Astrocyte (in vitro differentiated cells and primary cell): ENCODE data around the gene CHST5. TPM values are rescaled to one million over a fixed set of nuclear protein-coding genes. Genes with fewer than 3 reads are reported as not detected.
A peak's percentile ranks its signal among the peaks of the same experiment; 100 is the strongest.

Experiments used
- DNase-seq: peaks from one replicate; pipeline ENCODE4 v3.0.0-alpha.2; 2010; ENCODE audit warnings: low read depth
- FAIRE-seq: peaks from 2 replicates; lab custom pipeline; 2011; peaks lifted over from hg19 to GRCh38; lab: Jason Lieb, UNC
- H2AFZ ChIP-seq: 2 replicates; pipeline ENCODE4 v1.6.0; 2012; ENCODE audit warnings: low read depth, low read length, inconsistent platforms
- H3K27ac ChIP-seq: 2 replicates; pipeline ENCODE4 v1.5.1; 2011; ENCODE audit warnings: low read depth, low read length, inconsistent platforms
- H3K27me3 ChIP-seq: 2 replicates; pipeline ENCODE4 v1.6.0; 2011; ENCODE audit warnings: low read length, inconsistent platforms; ENCODE audit not compliant: insufficient read depth
- H3K36me3 ChIP-seq: 2 replicates; pipeline ENCODE4 v1.5.1; 2011; ENCODE audit warnings: low read length, inconsistent platforms; ENCODE audit not compliant: insufficient read depth
- H3K4me1 ChIP-seq: 2 replicates; pipeline ENCODE4 v1.5.1; 2011; ENCODE audit warnings: low read length, inconsistent platforms; ENCODE audit not compliant: insufficient read depth
- H3K4me2 ChIP-seq: 2 replicates; pipeline ENCODE4 v1.6.0; 2012; ENCODE audit warnings: low read length, inconsistent platforms
- H3K4me3 ChIP-seq: 2 replicates; pipeline ENCODE4 v1.5.1; 2011; ENCODE audit warnings: low read depth, mild to moderate bottlenecking, low read length, inconsistent platforms; ENCODE audit not compliant: insufficient read depth
- H3K79me2 ChIP-seq: 2 replicates; pipeline ENCODE4 v1.6.0; 2012; ENCODE audit warnings: mild to moderate bottlenecking, low read length, inconsistent platforms; ENCODE audit not compliant: insufficient read depth
- H3K9ac ChIP-seq: 2 replicates; pipeline ENCODE4 v1.6.0; 2012; ENCODE audit warnings: mild to moderate bottlenecking, low read length, inconsistent platforms
- H3K9me3 ChIP-seq: 2 replicates; pipeline ENCODE4 v1.5.1; 2012; ENCODE audit warnings: low read depth, mild to moderate bottlenecking, low read length, inconsistent platforms; ENCODE audit not compliant: insufficient read depth
- H4K20me1 ChIP-seq: 2 replicates; pipeline ENCODE4 v1.6.0; 2012; ENCODE audit warnings: low read length, inconsistent platforms; ENCODE audit not compliant: insufficient read depth
- H3K27ac Mint-ChIP-seq: one replicate; pipeline ENCODE4 v1.8.0; 2021; ENCODE audit warnings: mild to moderate bottlenecking, mixed read lengths; ENCODE audit not compliant: unreplicated experiment
- H3K27me3 Mint-ChIP-seq: one replicate; pipeline ENCODE4 v1.8.0; 2021; ENCODE audit warnings: low read depth, mixed read lengths; ENCODE audit not compliant: unreplicated experiment
- H3K36me3 Mint-ChIP-seq: one replicate; pipeline ENCODE4 v1.8.0; 2021; ENCODE audit warnings: low read depth, mixed read lengths; ENCODE audit not compliant: unreplicated experiment
- H3K4me1 Mint-ChIP-seq: one replicate; pipeline ENCODE4 v1.8.0; 2021; ENCODE audit warnings: low read depth, mixed read lengths; ENCODE audit not compliant: unreplicated experiment
- H3K4me3 Mint-ChIP-seq: one replicate; pipeline ENCODE4 v1.8.0; 2021; ENCODE audit warnings: mild to moderate bottlenecking, moderate library complexity, mixed read lengths; ENCODE audit not compliant: unreplicated experiment
- H3K9me3 Mint-ChIP-seq: one replicate; pipeline ENCODE4 v1.8.0; 2021; ENCODE audit warnings: mild to moderate bottlenecking, mixed read lengths; ENCODE audit not compliant: unreplicated experiment
- EZH2 ChIP-seq: IDR thresholded peaks from 2 replicates; pipeline ENCODE4 v1.6.1; 2012; ENCODE audit warnings: mild to moderate bottlenecking, low read length, inconsistent platforms; ENCODE audit not compliant: insufficient read depth
- total RNA-seq: library from RNA; stranded (reverse); gene quantifications from 2 replicates; pipeline ENCODE4 v1.2.1, GENCODE V29; 2021
- TF ChIP-seq, protein P1 (sequence below): IDR thresholded peaks from 2 replicates; pipeline ENCODE4 v1.5.1; 2011; ENCODE audit warnings: low read depth, mild to moderate bottlenecking, inconsistent platforms, low read length, moderate library complexity; ENCODE audit not compliant: insufficient read depth

CHST5 gene
- total RNA-seq, 1 donor from 2014 or later, result 0.09 TPM

DNA sequence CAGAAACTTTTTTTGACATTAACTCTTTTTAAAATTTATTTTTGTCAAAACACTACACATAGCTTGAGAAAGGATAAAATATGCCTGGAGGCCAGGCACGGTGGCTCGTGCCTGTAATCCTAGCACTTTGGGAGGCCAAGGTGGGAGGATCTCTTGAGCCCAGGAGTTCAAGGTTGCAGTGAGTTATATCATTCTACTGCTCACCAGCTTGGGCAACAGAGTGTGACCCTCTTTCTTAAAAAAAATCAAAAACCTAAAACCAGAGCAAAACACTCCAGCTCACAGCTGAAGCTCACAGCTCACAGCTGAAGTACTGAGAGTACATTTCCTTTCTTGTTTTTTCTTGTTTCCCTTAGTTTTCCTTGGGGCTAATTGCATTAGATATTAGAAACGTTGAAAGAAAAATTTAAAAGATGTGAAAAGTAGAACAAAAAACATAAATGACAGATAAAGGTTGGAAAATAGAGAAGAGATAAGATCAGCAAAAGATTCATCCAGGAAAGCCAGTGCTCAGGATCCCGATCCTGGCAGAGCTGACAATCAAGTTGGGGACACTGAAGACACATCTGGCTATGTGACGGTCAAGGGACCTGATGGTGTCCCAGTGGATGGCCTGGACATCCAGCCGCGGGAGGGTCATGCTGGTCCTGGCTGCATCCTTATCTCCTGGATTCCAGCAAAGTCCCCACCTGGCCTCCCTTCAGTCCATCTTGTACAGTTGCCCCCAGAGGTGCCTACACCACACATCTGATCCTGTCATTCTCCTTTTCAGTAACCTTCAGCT, 50.5 kb downstream of the CHST5 start:
- DNase-seq, result no peak
- H3K36me3 ChIP-seq, result no peaks in the 10 kb centered on the region
- H3K27me3 ChIP-seq, result peaks cover 2% of the 10 kb centered on the region
- H2AFZ ChIP-seq, result no peak overlapping the region
- H3K36me3 Mint-ChIP-seq, result peaks cover 5% of the 10 kb centered on the region
- no peak for FAIRE-seq
- no peak overlapping the region for H3K4me2 ChIP-seq
- H3K9ac ChIP-seq, result no peak overlapping the region
- no peak overlapping the region for H3K27ac ChIP-seq
- H3K4me1 Mint-ChIP-seq, result peaks cover 19% of the 10 kb centered on the region
- no peak overlapping the region for H3K4me3 ChIP-seq
- H3K79me2 ChIP-seq, result no peaks in the 10 kb centered on the region
- H3K27ac Mint-ChIP-seq, result no peak overlapping the region
- H3K9me3 ChIP-seq, result no peaks in the 10 kb centered on the region
- TF ChIP-seq EZH2, result no peak
- TF ChIP-seq, protein P1, sequence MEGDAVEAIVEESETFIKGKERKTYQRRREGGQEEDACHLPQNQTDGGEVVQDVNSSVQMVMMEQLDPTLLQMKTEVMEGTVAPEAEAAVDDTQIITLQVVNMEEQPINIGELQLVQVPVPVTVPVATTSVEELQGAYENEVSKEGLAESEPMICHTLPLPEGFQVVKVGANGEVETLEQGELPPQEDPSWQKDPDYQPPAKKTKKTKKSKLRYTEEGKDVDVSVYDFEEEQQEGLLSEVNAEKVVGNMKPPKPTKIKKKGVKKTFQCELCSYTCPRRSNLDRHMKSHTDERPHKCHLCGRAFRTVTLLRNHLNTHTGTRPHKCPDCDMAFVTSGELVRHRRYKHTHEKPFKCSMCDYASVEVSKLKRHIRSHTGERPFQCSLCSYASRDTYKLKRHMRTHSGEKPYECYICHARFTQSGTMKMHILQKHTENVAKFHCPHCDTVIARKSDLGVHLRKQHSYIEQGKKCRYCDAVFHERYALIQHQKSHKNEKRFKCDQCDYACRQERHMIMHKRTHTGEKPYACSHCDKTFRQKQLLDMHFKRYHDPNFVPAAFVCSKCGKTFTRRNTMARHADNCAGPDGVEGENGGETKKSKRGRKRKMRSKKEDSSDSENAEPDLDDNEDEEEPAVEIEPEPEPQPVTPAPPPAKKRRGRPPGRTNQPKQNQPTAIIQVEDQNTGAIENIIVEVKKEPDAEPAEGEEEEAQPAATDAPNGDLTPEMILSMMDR, result no peak
- no peaks in the 10 kb centered on the region for H4K20me1 ChIP-seq
- H3K27me3 Mint-ChIP-seq, result peaks cover 3% of the 10 kb centered on the region
- H3K4me1 ChIP-seq, result no peaks in the 10 kb centered on the region
- H3K9me3 Mint-ChIP-seq, result no peaks in the 10 kb centered on the region
- no peak overlapping the region for H3K4me3 Mint-ChIP-seq

DNA sequence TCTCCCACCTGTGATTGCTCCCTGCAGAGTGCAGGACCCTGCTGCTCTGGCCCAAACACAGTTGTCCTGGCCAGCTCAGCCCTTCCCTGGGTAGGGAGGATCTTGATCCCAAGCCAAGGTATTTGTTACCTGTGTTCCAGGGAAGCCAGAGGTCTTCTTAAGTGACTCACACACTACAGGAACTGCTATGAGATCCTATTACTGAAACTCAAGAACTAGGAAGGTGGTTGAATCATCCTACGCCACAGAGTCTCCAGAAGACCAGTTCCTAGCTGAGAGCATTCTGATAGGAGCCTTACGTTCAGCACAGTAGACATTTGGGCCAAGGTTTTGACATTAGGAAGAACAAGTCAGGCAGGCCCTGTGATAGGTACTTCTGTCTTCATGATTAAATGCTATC, 52.7 kb downstream of the CHST5 start:
- Mint-ChIP-seq H3K36me3 (peaks cover 7% of the 10 kb centered on the region), H3K27ac (no peak overlapping the region), H3K4me3 (no peak overlapping the region), H3K4me1 (peaks cover 19% of the 10 kb centered on the region), H3K9me3 (no peaks in the 10 kb centered on the region), H3K27me3 (peaks cover 3% of the 10 kb centered on the region)
- no peak overlapping the region for H3K4me3 ChIP-seq
- H3K4me2 ChIP-seq, result no peak overlapping the region
- TF ChIP-seq EZH2, result no peak
- TF ChIP-seq, protein P1, result no peak
- no peaks in the 10 kb centered on the region for H3K79me2 ChIP-seq
- H4K20me1 ChIP-seq, result no peaks in the 10 kb centered on the region
- H3K27me3 ChIP-seq, result peaks cover 2% of the 10 kb centered on the region
- H2AFZ ChIP-seq, result no peak overlapping the region
- no peak overlapping the region for H3K27ac ChIP-seq
- no peaks in the 10 kb centered on the region for H3K4me1 ChIP-seq
- no peak for FAIRE-seq
- no peaks in the 10 kb centered on the region for H3K9me3 ChIP-seq
- no peak overlapping the region for H3K9ac ChIP-seq
- DNase-seq, result peak; percentile 62
- no peaks in the 10 kb centered on the region for H3K36me3 ChIP-seq
